HG03432 (cell line): ENCODE data around the gene CNOT6.

Experiments used
- ATAC-seq: cut with Tn5 transposase; IDR thresholded peaks from one replicate; pipeline ENCODE4 v1.9.1; 2021; ENCODE audit warnings: mild to moderate bottlenecking, moderate library complexity; ENCODE audit not compliant: unreplicated experiment

Gene CNOT6

DNA sequence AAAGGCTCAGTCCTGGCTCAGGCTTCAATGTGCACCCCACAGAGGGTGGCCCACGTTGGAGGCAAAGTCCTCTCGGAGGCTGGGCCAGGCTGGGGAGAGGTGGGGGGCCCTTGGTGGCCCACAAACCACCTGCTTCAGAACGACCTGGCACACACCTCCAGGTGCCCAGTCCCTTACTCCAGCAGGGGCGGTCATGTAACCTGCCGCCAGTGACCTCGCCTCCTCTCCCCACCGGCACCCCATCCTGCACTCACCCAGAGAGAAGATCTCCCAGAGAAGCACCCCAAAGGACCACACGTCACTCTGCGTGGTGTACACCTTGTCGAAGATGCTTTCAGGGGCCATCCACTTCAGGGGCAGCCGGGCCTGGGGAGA is 119.6 kb downstream of the CNOT6 start:
- no peak for ATAC-seq

DNA sequence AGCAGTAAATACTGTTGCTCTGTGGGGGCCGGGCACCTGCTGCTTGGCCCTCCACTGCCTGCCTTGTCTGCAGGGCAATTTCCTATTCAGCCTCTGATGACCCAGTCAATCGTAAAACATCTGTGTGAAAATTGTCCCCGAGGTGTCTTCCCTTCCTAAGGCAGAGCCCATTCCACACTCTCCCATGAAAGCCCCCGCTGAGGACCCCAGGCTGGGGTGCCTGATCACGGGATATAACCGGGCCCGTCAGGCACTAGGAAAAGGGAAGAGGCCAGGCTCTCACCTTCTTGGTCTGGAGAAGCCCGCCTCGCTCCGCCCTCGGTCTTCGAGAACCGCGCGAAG is 124.3 kb downstream of the CNOT6 start:
- no peak for ATAC-seq

DNA sequence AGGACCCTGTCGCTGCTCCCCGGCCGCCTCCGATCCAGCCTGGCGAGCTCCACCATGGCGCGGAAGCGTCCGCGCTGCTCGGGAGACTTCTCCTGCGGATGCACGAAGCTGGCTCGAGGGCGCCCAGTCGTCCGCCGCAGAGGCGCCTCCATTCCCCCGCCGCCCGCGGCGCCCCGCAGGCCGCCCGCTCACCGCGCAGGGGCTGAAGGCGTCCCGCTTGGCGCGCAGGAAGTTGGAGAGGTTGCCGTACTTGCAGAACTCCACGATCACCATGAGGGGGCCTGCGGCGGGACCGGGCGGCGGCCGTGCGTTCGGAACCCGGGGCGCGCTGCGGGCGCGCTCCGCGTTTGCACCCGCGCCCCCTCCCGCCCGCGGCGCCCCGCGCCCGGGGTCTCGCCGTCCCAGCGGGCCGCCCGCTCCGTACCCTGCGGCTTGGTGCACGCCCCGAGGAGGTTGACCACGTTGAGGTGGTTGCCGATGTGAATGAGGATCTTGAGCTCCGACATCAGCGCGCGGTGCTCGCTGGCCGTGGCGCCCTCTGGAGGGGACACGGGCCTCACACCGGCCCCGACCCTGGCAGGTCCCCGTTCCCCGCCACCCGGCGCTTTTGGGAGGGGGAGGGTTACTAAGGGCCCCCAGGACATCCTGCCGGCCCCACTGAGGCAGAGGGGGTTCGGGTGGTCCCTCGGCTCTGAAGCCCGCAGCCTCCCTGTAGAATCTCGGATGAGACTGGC is 124.8 kb downstream of the CNOT6 start:
- no peak for ATAC-seq

DNA sequence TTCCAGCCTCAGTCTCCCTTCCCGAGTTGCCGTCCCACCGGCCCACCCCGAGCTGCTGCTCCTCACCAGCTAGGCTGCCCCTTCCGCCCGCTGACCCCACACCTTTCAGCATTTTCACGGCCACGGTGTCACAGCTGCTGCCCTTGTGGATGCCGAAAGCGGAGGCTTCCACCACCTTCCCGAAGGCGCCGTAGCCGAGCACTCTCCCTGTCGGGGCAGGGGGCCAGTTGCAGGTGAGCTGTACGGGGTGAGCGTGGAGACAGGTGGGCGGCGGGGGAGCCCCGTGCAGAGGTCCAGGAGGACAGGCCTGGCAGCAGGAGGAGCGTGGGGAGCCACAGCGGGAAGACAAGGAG is 125.4 kb downstream of the CNOT6 start:
- ATAC-seq: no peak

DNA sequence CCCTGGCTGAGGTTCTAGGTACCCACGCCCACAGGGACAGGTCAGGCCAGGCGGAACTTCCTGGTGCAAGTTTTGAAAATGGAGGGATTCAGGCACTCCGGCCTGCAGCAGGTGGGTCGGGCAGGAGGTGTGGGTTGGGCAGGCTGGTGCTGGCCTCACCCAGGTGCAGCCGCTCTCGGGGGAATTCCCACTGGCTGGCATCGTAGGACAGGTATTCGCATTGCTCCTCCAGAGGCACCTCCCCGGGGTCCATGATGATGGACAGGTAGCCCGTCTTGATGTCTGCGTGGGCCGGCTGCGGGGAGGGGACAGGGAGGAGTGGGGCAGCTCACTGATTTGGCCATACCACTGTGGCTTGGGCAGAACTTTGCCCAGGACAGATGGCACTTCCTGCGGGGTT is 125.8 kb downstream of the CNOT6 start:
- no peak for ATAC-seq

DNA sequence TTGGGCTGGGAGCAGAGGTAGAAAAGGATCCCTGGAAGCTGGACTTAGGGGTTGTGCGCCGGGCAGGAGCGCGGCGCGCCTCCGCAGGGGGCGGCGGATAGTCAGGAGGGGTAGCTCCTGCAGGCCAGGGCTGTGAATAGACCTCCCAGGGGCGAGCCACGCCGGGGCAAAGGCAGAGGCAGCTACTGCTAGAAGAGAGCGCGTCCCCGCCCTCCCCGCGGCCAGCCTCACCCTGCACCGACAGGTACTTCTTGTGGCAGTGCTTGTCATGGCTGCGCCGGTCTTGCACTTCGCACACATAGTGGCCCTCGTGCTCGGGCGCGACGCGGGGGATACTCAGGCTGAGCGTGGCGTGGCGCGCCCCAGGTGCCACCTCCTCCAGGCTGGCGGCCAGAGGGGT is 127.1 kb downstream of the CNOT6 start:
- ATAC-seq: no peak

DNA sequence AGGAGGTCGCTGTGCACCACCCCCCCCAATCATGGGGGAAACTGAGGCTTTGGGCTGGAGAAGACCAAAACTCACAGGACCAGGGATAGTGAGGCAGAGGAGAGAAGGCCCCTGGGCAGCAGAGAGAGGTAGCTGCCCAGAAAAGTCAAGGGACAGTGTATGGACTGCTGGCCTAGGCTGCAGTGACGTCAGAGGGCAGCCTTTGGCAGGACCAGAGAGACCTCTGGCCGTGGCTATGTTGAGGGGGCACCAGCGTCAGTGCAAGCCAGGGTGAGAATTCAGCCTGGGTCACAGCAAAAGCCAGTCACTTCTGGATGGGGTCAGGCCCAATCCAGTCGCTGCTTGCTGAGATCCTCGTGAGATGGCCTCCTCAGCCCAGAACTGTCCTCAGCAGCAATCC is 128.7 kb downstream of the CNOT6 start:
- no peak for ATAC-seq

DNA sequence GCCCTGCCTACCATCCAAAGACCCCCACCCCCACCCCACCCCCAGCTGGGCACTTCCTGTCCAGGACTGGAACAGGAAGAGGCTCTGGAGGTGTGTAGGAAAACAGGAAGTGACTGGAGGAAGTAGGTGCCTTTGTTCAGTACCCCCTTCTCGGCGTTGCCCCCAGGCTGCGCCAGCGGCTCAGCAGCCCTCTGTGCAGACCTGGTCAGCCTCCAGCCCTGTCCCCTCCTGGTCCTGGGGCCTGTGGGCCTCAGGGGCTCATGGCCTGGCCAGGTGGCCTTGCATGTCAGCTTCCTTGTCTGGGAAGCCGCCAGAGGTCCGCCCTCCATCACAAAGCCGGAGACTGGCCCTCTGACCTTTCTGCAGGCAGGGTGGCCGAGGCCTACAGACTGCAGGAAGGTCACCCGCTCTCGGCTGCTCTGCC is 129.2 kb downstream of the CNOT6 start:
- ATAC-seq: no peak

DNA sequence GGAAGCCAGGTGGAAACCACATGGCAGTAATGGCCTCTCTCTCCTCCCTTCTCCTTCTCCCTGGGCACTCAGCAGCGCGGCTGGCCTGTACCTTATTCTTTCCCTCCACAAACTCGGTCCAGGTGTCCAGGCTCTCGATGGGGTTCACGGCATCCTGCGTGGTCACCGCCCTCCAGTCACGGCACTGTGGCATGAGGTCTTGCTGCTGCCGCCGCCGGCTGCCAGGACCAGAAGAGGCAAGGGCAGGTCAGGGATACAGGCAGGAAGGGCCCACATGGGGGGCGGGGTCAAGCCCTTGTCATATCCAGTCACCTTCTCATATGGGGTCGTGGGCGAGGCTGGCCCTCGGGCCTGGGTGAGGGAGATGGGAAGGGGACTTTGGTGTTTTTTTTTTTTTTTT is 129.7 kb downstream of the CNOT6 start:
- ATAC-seq: no peak

DNA sequence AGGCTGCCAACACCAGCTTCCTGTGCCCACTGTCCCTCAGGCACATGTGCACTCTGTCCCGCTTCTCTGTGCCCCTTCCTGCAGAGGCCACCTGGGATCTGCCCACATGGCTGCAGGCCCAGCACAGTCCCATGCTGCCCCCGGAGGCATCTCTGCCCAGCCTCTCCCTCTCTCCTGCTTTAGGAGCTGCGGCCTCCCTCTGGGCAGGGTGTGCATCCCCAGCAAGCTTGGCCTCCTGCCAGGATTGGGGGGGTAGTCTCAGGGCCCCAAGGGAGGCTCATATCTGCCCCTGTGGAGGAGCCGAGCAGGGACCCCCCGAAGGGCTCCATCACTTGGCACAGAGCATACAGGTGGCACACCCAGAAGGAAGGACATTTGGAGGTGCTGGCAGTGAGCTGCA is 130.4 kb downstream of the CNOT6 start:
- no peak for ATAC-seq

DNA sequence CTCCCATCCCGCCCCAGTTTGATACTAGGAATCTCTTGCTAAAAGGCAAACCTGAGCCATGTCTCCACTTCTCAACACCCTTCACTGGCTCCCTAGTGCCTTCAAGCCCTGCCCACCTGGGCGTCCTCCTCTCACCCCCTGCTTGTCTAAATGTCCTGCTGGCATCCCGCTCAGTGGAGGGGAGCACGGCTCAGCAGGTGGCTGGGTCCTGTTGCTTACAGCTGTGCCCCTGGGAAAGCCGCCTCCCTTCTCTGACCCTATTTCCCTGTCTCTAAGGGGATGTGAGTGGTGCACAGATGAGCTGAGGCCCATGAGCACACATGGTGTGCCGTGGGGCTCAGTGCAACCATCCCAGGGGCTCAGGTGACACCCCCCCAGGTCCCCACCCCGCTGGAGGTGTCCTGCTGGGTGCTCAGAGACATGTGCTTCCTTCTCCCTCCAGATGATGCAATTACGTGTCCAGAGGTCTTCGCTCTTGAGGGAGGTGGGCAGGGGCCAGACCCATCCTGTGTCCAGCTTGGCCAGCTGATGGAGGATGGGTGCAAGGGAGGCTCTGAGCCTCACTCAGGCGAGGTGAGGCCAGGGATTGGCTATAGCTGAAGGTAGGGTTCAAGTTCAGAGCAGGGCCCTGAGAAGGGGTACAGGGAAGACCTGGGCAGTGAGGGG is 131.1 kb downstream of the CNOT6 start:
- no peak for ATAC-seq

DNA sequence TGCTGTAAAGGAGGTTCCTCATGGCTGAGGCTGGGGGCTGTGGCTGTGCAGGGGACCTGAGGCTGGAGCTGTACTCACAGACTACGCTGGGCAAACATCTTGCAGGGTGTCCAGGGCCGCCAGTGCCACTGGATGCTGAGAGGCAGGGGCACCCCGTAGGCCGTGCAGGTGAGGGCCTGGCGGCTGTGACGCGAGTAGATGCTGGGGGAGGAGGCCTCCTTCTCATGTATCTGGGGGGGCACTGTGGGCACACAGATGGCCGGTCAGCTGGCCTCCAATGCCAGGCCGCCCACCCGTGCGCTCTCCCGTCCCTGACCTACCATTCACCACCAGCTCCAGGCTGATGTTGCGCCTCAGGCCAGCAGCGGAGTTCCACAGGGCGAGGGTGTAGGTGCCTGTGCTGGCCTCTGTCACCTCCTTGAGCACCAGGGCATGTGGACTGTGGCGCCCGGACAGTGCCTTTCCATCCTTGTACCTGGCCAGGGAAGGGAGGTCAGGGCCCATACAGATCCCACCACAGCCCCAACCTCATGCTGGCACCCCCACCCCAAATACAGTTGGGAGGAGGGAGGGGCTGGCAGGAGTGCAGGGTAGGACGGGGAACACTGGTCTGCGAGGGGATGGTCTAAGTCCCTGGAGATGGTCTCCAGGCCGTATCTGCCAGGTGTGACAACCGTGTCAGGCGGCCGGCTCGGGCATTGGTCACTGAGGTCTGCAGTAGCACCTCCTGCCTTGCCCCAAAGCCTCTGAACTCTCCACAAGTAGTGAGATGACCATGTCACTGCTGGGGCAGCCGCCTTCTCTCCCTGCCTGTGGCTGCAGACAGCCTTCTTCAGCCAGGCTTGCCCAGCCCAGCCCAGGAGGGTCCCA is 131.8 kb downstream of the CNOT6 start:
- ATAC-seq: no peak

DNA sequence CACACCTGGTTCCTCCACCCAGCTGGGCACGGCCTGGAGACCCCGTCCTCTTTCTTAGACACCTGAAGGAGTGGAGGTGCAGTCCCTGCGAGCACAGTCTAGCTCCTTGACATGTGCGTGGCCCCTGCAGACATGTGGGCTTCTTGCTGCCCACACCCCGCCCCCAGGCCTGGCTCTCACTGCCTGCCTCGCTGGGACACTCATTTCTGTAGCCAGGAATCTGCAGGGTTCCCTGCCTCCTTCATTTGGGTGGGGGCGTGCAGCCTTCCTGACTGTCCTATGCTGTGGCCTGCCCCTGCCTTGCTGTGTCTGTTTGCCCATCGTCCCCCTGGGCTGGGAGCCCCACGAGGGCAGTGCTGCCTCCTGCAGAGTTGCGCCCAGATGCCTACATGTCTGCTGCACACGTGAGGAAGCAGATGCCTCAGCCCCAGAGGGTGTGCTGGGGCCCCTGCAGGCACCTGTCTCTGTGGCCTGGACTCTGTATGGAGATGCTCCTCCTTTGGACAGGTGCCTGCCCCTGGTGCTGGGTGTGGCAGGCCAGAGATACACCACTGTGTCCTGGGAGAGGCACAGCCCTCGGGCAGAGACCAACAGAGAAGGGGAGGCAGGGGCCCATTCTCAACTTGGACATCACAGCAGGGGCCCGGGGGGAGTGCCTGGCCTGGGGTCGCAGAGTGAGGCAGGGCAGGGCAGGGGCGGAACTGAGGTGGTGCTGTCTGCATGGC is 132.6 kb downstream of the CNOT6 start:
- ATAC-seq: no peak

DNA sequence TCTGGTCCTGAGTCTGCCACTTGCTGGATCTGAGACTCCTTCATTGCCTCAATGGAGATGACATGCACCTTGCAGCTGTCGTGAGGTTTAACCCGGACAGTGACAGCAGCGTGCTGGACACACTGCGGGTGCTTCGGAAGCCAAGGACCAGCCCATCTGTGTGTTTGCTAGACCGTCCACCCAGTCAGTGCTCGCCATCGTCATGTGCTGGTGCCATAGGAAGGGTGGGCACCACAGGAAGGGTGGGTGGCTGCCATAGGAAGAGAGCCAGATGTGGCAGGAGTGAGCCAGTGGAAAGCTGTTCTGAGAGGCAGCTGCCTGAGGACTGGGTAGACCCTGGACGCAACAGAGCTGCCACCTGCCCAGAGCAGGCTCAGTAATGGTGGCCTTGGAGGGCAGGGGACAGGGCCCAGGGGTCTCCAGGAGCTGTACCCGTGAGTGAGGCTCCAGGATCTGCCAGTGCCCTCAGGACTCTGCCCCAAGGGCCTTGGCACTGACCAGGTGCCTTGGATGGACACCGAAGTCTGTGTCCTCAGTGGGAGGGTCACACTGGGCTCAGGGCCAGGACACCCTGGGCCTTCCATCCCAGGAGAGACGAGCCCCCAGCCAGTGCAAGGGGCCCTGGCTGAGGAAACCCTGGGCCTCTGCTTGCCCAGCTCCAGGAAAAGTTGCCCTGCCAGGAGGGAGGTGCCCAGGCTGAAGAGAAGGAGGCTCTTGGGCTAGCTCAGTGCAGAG is 133.4 kb downstream of the CNOT6 start:
- no peak for ATAC-seq
